Uterus (tissue), 4 donors: ENCODE results near the gene SLIT3. TPM values are rescaled to one million over a fixed set of nuclear protein-coding genes. Genes with fewer than 3 reads are reported as not detected.
A peak's percentile ranks its signal among the peaks of the same experiment; 100 is the strongest.
"Not testable (repeated sequence)": the region's sequence is repeated elsewhere in the genome, so short reads cannot be mapped to it uniquely, and the experiment has no call there.

Experiments
- DNase-seq, 2 donors: peaks; one replicate each; pipeline ENCODE4 v3.0.0-alpha.2; 2019 to 2020
- H3K27ac ChIP-seq, 2 donors: fragments of 200-600 bp; sonication (generic); 1 replicate in 1 of 2; 2 replicates in 1 of 2; pipeline ENCODE4 v1.5.1; 2016 to 2018
- H3K27me3 ChIP-seq, 2 donors: fragments of 200-600 bp; sonication (generic); one replicate each; pipeline ENCODE4 v1.5.1; 2018 to 2019; ENCODE audit warnings: control low read depth in 1 of 2
- H3K36me3 ChIP-seq, 2 donors: fragments of 200-600 bp; sonication (generic); one replicate each; pipeline ENCODE4 v1.5.1; 2019; ENCODE audit warnings: control low read depth in 1 of 2
- H3K4me1 ChIP-seq, 2 donors: fragments of 200-600 bp; sonication (generic); one replicate each; pipeline ENCODE4 v1.5.1; 2018 to 2019; ENCODE audit warnings: control low read depth in 1 of 2
- H3K4me3 ChIP-seq, 2 donors: fragments of 200-600 bp; sonication (generic); 1 replicate in 1 of 2; 2 replicates in 1 of 2; pipeline ENCODE4 v1.5.1; 2018 to 2019; ENCODE audit warnings: mild to moderate bottlenecking in 1 of 2
- H3K9me3 ChIP-seq, 2 donors: fragments of 200-600 bp; sonication (generic); one replicate each; pipeline ENCODE4 v1.5.1; 2019; ENCODE audit warnings: control low read depth in 1 of 2
- POLR2A ChIP-seq, 2 donors: fragments of 450-650 bp; IDR thresholded peaks; one replicate each; pipeline ENCODE4 v1.6.1; 2016; ENCODE audit warnings: antibody characterized with exemption in 2 of 2, mild to moderate bottlenecking in 1 of 2, moderate library complexity in 1 of 2
- intact Hi-C: fragments of 100-400 bp; cut with DNase I; formaldehyde crosslinking; loops from one replicate; pipeline ENCODE4 v1.15.1; 2023; ENCODE audit warnings: low total_unique reads
- total RNA-seq, 4 donors: library from RNA; depleted of rRNA in 3 of 4; stranded (reverse); fragments of >200 nt in 3 of 4; gene quantifications; one replicate each; pipeline versions ENCODE4 v1.1.0 to v1.2.4, GENCODE V29; 2014 to 2023
- TF ChIP-seq, protein P1 (sequence below), 4 experiments: fragments of 200-600 bp in 2 of 4; fragments of 450-650 bp in 2 of 4; sonication (generic) in 2 of 4; IDR thresholded peaks; one replicate each; pipeline ENCODE4 v1.5.1; 2016 to 2019; ENCODE audit warnings: antibody characterized with exemption in 4 of 4, mild to moderate bottlenecking in 2 of 4, moderate library complexity in 1 of 4
- donor health status: DM: yes; HTN: yes; CAD: no.

SLIT3 gene
- total RNA-seq, 4 donors from 2014 or later: 9.4 to 62.2 (median 28.1) TPM

DNA sequence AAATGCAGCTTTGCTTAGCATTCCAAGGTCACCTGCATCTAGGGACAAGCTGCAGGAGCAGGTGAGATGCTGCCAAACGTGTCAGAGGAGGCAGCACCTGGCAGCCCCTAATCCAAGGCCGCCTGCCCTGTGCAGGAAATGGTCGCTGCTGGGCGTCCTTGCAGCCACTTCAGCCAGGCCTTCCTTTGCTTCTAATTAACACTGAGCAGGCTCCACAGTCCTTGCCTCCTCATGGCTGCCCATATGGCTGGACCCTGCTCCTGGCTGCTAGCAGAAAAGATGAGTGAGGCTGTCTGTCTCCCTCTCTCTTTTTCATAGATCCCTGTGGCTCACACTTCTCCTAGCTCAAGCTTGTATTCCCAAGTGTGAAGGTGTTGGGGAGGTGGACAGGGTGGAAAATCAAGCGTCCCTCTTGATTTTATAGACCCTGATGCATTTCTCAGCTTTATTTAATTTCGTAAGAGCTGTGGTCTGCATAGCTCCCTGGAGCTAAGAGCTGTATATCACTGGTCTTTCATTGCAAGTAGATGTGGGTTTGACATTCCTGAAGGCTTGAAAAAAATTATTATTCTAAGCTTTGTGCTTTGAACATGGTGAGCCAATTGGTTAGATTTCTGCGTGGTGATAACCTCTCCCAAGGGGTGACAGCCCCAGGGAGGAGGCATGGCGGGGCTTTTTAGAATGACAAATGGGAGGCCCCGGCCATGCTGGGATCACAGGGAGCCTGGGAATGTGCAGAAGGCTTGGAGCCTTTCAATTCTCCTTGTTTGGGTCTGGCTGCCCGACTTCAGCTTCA lies 193.8 kb downstream of the SLIT3 start:
- no peaks in the 10 kb centered on the region for H3K27me3 ChIP-seq
- no peak overlapping the region for H3K27ac ChIP-seq
- H3K4me1 ChIP-seq: no peaks in the 10 kb centered on the region
- DNase-seq: peak in 1 of 2 donors; percentile 19
- H3K4me3 ChIP-seq: no peak overlapping the region
- no peaks in the 10 kb centered on the region for H3K9me3 ChIP-seq
- H3K36me3 ChIP-seq: no peaks in the 10 kb centered on the region
- intact Hi-C loops: no loop called here
- TF ChIP-seq, protein P1, sequence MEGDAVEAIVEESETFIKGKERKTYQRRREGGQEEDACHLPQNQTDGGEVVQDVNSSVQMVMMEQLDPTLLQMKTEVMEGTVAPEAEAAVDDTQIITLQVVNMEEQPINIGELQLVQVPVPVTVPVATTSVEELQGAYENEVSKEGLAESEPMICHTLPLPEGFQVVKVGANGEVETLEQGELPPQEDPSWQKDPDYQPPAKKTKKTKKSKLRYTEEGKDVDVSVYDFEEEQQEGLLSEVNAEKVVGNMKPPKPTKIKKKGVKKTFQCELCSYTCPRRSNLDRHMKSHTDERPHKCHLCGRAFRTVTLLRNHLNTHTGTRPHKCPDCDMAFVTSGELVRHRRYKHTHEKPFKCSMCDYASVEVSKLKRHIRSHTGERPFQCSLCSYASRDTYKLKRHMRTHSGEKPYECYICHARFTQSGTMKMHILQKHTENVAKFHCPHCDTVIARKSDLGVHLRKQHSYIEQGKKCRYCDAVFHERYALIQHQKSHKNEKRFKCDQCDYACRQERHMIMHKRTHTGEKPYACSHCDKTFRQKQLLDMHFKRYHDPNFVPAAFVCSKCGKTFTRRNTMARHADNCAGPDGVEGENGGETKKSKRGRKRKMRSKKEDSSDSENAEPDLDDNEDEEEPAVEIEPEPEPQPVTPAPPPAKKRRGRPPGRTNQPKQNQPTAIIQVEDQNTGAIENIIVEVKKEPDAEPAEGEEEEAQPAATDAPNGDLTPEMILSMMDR (IDR thresholded peaks at IDR 0.05): no peak
- no peak for TF ChIP-seq POLR2A (IDR thresholded peaks at IDR 0.05)

DNA sequence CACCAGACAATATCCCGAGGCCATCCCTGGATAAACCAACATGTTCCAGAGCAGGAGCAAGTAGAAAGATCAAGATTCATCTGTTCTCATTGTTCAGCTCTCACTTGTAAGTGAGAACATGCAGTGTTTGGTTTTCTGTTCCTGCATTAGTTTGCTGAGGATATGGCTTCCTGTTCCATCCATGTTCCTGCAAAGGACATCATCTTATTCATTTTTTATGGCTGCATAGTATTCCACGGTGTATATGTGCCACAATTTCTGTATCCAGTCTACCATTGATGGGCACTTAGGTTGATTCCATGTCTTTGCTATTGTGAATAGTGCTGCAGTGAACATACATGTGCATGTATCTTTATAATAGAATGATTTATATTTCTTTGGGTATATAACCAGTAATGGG lies 195.4 kb downstream of the SLIT3 start:
- H3K36me3 ChIP-seq, intact Hi-C loops, H3K9me3 ChIP-seq, H3K27ac ChIP-seq, H3K27me3 ChIP-seq, DNase-seq, H3K4me3 ChIP-seq, H3K4me1 ChIP-seq: not testable (repeated sequence)

DNA sequence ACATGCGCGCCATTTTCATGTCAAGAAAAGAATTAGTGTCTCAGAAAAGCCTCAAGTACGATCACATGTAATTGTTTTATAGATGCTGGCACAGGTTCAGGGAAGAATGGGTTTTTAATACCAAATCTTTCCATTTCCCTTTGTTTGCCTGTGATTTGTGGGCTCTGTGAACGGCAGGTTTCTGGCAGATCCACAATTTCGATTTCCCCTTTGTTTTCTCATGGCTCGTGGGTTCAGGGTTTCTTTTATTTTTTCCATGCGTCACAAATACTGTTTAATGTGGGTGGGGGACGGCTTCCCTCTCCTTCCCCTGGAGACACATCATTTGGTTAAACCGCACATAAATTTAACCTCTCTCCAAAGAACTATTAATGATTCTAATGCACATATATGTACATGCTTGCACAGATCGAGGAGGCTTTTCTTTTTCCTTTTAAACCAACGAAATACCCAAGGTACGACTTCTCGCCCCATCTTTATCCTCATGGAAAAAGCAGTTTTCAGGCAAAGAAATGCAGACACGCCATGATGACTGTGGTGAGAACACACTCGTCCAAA lies 195.9 kb downstream of the SLIT3 start:
- Histone ChIP-seq H3K4me1 (no peaks in the 10 kb centered on the region), H3K27ac (no peak overlapping the region), H3K9me3 (no peaks in the 10 kb centered on the region), H3K4me3 (no peak overlapping the region), H3K36me3 (no peaks in the 10 kb centered on the region), H3K27me3 (no peaks in the 10 kb centered on the region)
- intact Hi-C loops: no loop called here
- no peak for TF ChIP-seq POLR2A (IDR thresholded peaks at IDR 0.05)
- TF ChIP-seq, protein P1 (IDR thresholded peaks at IDR 0.05): no peak
- DNase-seq: no peak

DNA sequence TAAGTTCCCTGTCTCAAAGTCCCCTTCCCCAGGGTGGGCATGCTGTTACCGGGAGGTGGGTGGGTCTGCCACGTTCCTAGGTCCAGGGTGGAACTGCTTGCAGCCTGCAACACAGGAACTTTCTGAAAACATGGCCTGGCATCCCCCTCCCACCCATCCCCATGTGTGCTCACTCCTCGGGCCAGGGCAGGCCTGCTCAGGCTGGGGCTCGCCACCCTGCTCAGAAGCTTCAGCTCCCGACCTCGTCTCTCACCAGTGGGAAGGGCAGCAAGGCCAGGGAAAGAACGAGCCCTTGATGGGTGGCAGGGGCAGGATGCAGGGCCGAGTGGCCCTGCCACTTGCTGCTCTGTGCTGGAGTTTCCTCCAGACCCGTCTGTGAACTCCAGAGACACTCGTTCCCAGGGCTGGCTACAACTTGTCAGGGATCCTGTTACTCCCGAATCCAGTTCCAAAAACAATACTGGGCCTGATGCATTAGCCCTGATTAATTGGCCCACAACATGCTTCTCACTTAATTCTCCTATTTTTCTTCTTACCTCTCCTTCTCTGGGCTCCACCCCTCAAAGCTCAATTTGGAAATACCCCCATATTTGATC lies 197.3 kb downstream of the SLIT3 start:
- TF ChIP-seq, protein P1 (IDR thresholded peaks at IDR 0.05): no peak
- no peak for TF ChIP-seq POLR2A (IDR thresholded peaks at IDR 0.05)
- Histone ChIP-seq H3K4me3 (no peak overlapping the region), H3K9me3 (no peaks in the 10 kb centered on the region), H3K27ac (no peak overlapping the region), H3K4me1 (no peaks in the 10 kb centered on the region), H3K27me3 (no peaks in the 10 kb centered on the region), H3K36me3 (no peaks in the 10 kb centered on the region)
- no peak for DNase-seq
- intact Hi-C loops: no loop called here

DNA sequence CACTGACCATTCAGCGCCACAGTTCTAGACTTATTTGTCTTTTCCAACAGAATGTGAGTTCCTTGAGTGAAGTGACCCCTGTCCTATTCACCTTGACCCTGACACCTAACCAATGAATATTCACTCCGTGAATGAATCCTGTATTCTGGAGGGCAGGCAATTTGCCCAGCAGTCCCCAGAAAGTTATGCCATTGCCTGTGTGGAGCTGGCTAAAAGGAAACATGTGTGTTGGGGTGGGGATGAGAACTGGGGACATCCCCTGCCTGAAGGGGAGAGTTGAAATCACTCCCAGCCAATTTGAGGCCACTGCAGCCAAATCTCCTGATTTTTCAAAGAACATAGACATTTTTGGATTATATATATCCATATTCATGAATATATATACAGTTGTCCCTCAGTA lies 199.0 kb downstream of the SLIT3 start:
- TF ChIP-seq, protein P1 (IDR thresholded peaks at IDR 0.05): no peak
- no peak for TF ChIP-seq POLR2A (IDR thresholded peaks at IDR 0.05)
- Histone ChIP-seq H3K27me3 (no peaks in the 10 kb centered on the region), H3K4me1 (no peaks in the 10 kb centered on the region), H3K4me3 (no peak overlapping the region), H3K27ac (no peak overlapping the region), H3K36me3 (no peaks in the 10 kb centered on the region), H3K9me3 (no peaks in the 10 kb centered on the region)
- no peak for DNase-seq
- intact Hi-C loops: no loop called here
